Measurements from ENCODE around the gene OPHN1. TPM values are rescaled to one million over a fixed set of nuclear protein-coding genes. Genes with fewer than 3 reads are reported as not detected.

Gene OPHN1
- total RNA-seq, 1 experiment from 2014 or later, result 2.6 TPM

- no peaks in the 10 kb centered on the region for H3K36me3 ChIP-seq (replicated peaks; ENCODE audit: control insufficient read depth, insufficient read depth, low read length)
- no peaks in the 10 kb centered on the region for H3K27me3 ChIP-seq (ENCODE audit: control insufficient read depth, insufficient read depth, low read length)
- H3K4me3 ChIP-seq (ENCODE audit: insufficient read depth, low read depth, low read length), result no peak overlapping the region
- DNase-seq, result no peak
Measured at GRCh38 chrX:68203646-68204045, 229.6 kb downstream of the OPHN1 start.

- H3K36me3 ChIP-seq (replicated peaks; ENCODE audit: control insufficient read depth, insufficient read depth, low read length), result no peaks in the 10 kb centered on the region
- no peaks in the 10 kb centered on the region for H3K27me3 ChIP-seq (ENCODE audit: control insufficient read depth, insufficient read depth, low read length)
- DNase-seq, result no peak
Measured at GRCh38 chrX:68203211-68203610, 230.1 kb downstream of the OPHN1 start.

GRCh38 chrX:68199062-68199848 lies 234.0 kb downstream of the OPHN1 start:
- no peak for DNase-seq
- H3K27me3 ChIP-seq (ENCODE audit: control insufficient read depth, insufficient read depth, low read length), result no peaks in the 10 kb centered on the region
- no peaks in the 10 kb centered on the region for H3K36me3 ChIP-seq (replicated peaks; ENCODE audit: control insufficient read depth, insufficient read depth, low read length)
- H3K4me3 ChIP-seq (ENCODE audit: insufficient read depth, low read depth, low read length), result no peak overlapping the region

More at GRCh38 chrX:68203211-68203610, 230.1 kb downstream of the OPHN1 start:
- no peak overlapping the region for H3K4me3 ChIP-seq (ENCODE audit: insufficient read depth, low read depth, low read length)

GRCh38 chrX:68196939-68197791 lies 236.1 kb downstream of the OPHN1 start:
- Histone ChIP-seq H3K27me3 (ENCODE audit: control insufficient read depth, insufficient read depth, low read length) (no peaks in the 10 kb centered on the region), H3K4me3 (ENCODE audit: insufficient read depth, low read depth, low read length) (no peak overlapping the region), H3K36me3 (replicated peaks; ENCODE audit: control insufficient read depth, insufficient read depth, low read length) (no peaks in the 10 kb centered on the region)
- peak; percentile 54 for DNase-seq

- H3K27me3 ChIP-seq (ENCODE audit: control insufficient read depth, insufficient read depth, low read length), result no peaks in the 10 kb centered on the region
- no peaks in the 10 kb centered on the region for H3K36me3 ChIP-seq (replicated peaks; ENCODE audit: control insufficient read depth, insufficient read depth, low read length)
- DNase-seq, result no peak
- no peak overlapping the region for H3K4me3 ChIP-seq (ENCODE audit: insufficient read depth, low read depth, low read length)
Measured at GRCh38 chrX:68195561-68195960, 237.7 kb downstream of the OPHN1 start.

GRCh38 chrX:68193786-68194185 lies 239.5 kb downstream of the OPHN1 start:
- Histone ChIP-seq H3K4me3 (ENCODE audit: insufficient read depth, low read depth, low read length) (no peak overlapping the region), H3K27me3 (ENCODE audit: control insufficient read depth, insufficient read depth, low read length) (no peaks in the 10 kb centered on the region), H3K36me3 (replicated peaks; ENCODE audit: control insufficient read depth, insufficient read depth, low read length) (no peaks in the 10 kb centered on the region)

GRCh38 chrX:68193234-68193633 lies 240.1 kb downstream of the OPHN1 start:
- H3K36me3 ChIP-seq (replicated peaks; ENCODE audit: control insufficient read depth, insufficient read depth, low read length), result no peaks in the 10 kb centered on the region
- no peaks in the 10 kb centered on the region for H3K27me3 ChIP-seq (ENCODE audit: control insufficient read depth, insufficient read depth, low read length)
- no peak for DNase-seq
- no peak overlapping the region for H3K4me3 ChIP-seq (ENCODE audit: insufficient read depth, low read depth, low read length)

More at GRCh38 chrX:68193786-68194185, 239.5 kb downstream of the OPHN1 start:
- no peak for DNase-seq

GRCh38 chrX:68190799-68191198 lies 242.5 kb downstream of the OPHN1 start:
- Histone ChIP-seq H3K4me3 (ENCODE audit: insufficient read depth, low read depth, low read length) (no peak overlapping the region), H3K27me3 (ENCODE audit: control insufficient read depth, insufficient read depth, low read length) (no peaks in the 10 kb centered on the region), H3K36me3 (replicated peaks; ENCODE audit: control insufficient read depth, insufficient read depth, low read length) (no peaks in the 10 kb centered on the region)
- no peak for DNase-seq

GRCh38 chrX:68186552-68187262 lies 246.6 kb downstream of the OPHN1 start:
- no peak overlapping the region for H3K4me3 ChIP-seq (ENCODE audit: insufficient read depth, low read depth, low read length)
- no peak for DNase-seq
- no peaks in the 10 kb centered on the region for H3K36me3 ChIP-seq (replicated peaks; ENCODE audit: control insufficient read depth, insufficient read depth, low read length)
- H3K27me3 ChIP-seq (ENCODE audit: control insufficient read depth, insufficient read depth, low read length), result no peaks in the 10 kb centered on the region

GRCh38 chrX:68185161-68185560 lies 248.1 kb downstream of the OPHN1 start:
- no peaks in the 10 kb centered on the region for H3K27me3 ChIP-seq (ENCODE audit: control insufficient read depth, insufficient read depth, low read length)
- no peaks in the 10 kb centered on the region for H3K36me3 ChIP-seq (replicated peaks; ENCODE audit: control insufficient read depth, insufficient read depth, low read length)
- DNase-seq, result no peak
- H3K4me3 ChIP-seq (ENCODE audit: insufficient read depth, low read depth, low read length), result no peak overlapping the region

GRCh38 chrX:68183612-68184214 lies 249.6 kb downstream of the OPHN1 start:
- no peaks in the 10 kb centered on the region for H3K27me3 ChIP-seq (ENCODE audit: control insufficient read depth, insufficient read depth, low read length)
- peak; percentile 8 for DNase-seq
- H3K4me3 ChIP-seq (ENCODE audit: insufficient read depth, low read depth, low read length), result no peak overlapping the region
- no peaks in the 10 kb centered on the region for H3K36me3 ChIP-seq (replicated peaks; ENCODE audit: control insufficient read depth, insufficient read depth, low read length)

- no peak for DNase-seq
- Histone ChIP-seq H3K27me3 (ENCODE audit: control insufficient read depth, insufficient read depth, low read length) (no peaks in the 10 kb centered on the region), H3K4me3 (ENCODE audit: insufficient read depth, low read depth, low read length) (no peak overlapping the region), H3K36me3 (replicated peaks; ENCODE audit: control insufficient read depth, insufficient read depth, low read length) (no peaks in the 10 kb centered on the region)
Measured at GRCh38 chrX:68180579-68180978, 252.7 kb downstream of the OPHN1 start.

GRCh38 chrX:68179355-68179754 lies 253.9 kb downstream of the OPHN1 start:
- no peak for DNase-seq
- Histone ChIP-seq H3K27me3 (ENCODE audit: control insufficient read depth, insufficient read depth, low read length) (no peaks in the 10 kb centered on the region), H3K4me3 (ENCODE audit: insufficient read depth, low read depth, low read length) (no peak overlapping the region), H3K36me3 (replicated peaks; ENCODE audit: control insufficient read depth, insufficient read depth, low read length) (no peaks in the 10 kb centered on the region)

- H3K4me3 ChIP-seq (ENCODE audit: insufficient read depth, low read depth, low read length), result no peak overlapping the region
- no peaks in the 10 kb centered on the region for H3K36me3 ChIP-seq (replicated peaks; ENCODE audit: control insufficient read depth, insufficient read depth, low read length)
- DNase-seq, result no peak
- no peaks in the 10 kb centered on the region for H3K27me3 ChIP-seq (ENCODE audit: control insufficient read depth, insufficient read depth, low read length)
Measured at GRCh38 chrX:68177542-68177941, 255.8 kb downstream of the OPHN1 start.

Measured in H7 (cell line).